GM12892 (cell line): ENCODE results near the gene EDN2.

Experiments used
- POLR2A ChIP-seq: IDR thresholded peaks from 2 replicates; pipeline ENCODE4 v1.6.1; 2011; ENCODE audit warnings: low read depth, low read length, control low read depth
- POLR2AphosphoS5 ChIP-seq: IDR thresholded peaks from 2 replicates; pipeline ENCODE4 v1.6.1; 2011; ENCODE audit warnings: low read depth, low read length, control low read depth
- TAF1 ChIP-seq: IDR thresholded peaks from 2 replicates; pipeline ENCODE4 v1.6.1; 2011; ENCODE audit warnings: low read depth, mild to moderate bottlenecking, control low read depth, low read length, borderline replicate concordance

DNA sequence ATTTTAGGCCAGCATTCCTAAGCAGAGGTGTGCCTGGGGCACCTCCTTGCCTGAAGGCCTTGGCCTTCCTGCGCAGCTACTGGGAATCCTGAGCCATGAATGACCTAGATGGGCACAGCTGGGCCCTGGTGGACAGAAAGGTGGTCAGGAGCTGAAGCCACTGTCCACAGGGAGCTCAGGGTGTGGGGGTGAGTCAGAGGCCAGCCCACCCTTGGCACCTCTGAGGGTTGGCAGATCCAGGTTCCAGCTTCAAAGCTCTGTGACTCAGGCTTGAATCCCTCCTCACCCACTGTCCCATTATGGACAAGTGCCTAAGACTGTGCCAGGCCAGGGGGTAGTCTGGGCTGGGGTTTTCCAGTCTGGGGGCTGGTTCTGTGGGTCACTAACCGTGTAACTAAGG, 6.4 kb upstream of the EDN2 start:
- TF ChIP-seq POLR2A (no peak), POLR2AphosphoS5 (no peak), TAF1 (no peak)
